Measurements from ENCODE around the gene MAP2K7. TPM values are rescaled to one million over a fixed set of nuclear protein-coding genes. Genes with fewer than 3 reads are reported as not detected.
A peak's percentile ranks its signal among the peaks of the same experiment; 100 is the strongest.

Gene MAP2K7
- polyA plus RNA-seq, 1 experiment: 5.6 TPM

GRCh38 chr19:7942981-7943443, 39.3 kb downstream of the MAP2K7 start:
- Histone ChIP-seq H3K27me3 (ENCODE audit: control insufficient read depth, insufficient read depth, low read length) (no peaks in the 10 kb centered on the region), H3K4me3 (ENCODE audit: low read depth, low read length) (peak overlapping the region; percentile 96), H3K27ac (ENCODE audit: low read depth, low read length) (peak overlapping the region; percentile 93), H3K9me3 (ENCODE audit: control insufficient read depth, insufficient read depth, low read length) (peaks cover 3% of the 10 kb centered on the region; the same call in 1 of the 2 replicates)
- ChIA-PET CTCF (interaction anchor here (0.6 to 3.9 kb wide), 23 partner anchors 8 to 841 kb away, joined by 3 to 57 read pairs (median 8); partner anchors contain the start of genes LRRC8E, MAP2K7 and SNAPC2), POLR2A (interaction anchor here (0.7 to 2.4 kb wide), 7 partner anchors 13 to 212 kb away, joined by 3 to 22 read pairs (median 6); partner anchors contain the start of genes ELAVL1 and MAP2K7)
- no peak for TF ChIP-seq CTCF (IDR thresholded peaks at IDR 0.05; ENCODE audit: low read depth, low read length)
- no peak for DNase-seq (ENCODE audit: low read depth, low spot score)

GRCh38 chr19:7943444-7944176, 39.9 kb downstream of the MAP2K7 start, which contains the start of gene TIMM44:
Gene TIMM44 (minus strand): TSS chr19:7943666. CDS start chr19:7943651, 15 bp downstream.
- Histone ChIP-seq H3K4me3 (ENCODE audit: low read depth, low read length) (peak within 1 kb of the TSS; percentile 96), H3K9me3 (ENCODE audit: control insufficient read depth, insufficient read depth, low read length) (peaks cover 3% of the 10 kb centered on the region; the same call in 1 of the 2 replicates), H3K27me3 (ENCODE audit: control insufficient read depth, insufficient read depth, low read length) (no peaks in the 10 kb centered on the region), H3K27ac (ENCODE audit: low read depth, low read length) (peak within 1 kb of the TSS; percentile 93)
- CTCF ChIA-PET: interaction anchor here (0.5 to 3.9 kb wide), 39 partner anchors 9 to 842 kb away, joined by 3 to 57 read pairs (median 6); partner anchors contain the start of genes LRRC8E, MAP2K7, SNAPC2 and ZNF414
- TF ChIP-seq CTCF (IDR thresholded peaks at IDR 0.05; ENCODE audit: low read depth, low read length): no peak
- POLR2A ChIA-PET: interaction anchor here (0.7 to 2.4 kb wide), 8 partner anchors 12 to 311 kb away, joined by 3 to 22 read pairs (median 6); partner anchors contain the start of genes ELAVL1 and MAP2K7
- peak; percentile 99 for DNase-seq (ENCODE audit: low read depth, low spot score)

- H3K9me3 ChIP-seq (ENCODE audit: control insufficient read depth, insufficient read depth, low read length): peaks cover 3% of the 10 kb centered on the region; the same call in 1 of the 2 replicates
- TF ChIP-seq CTCF (IDR thresholded peaks at IDR 0.05; ENCODE audit: low read depth, low read length): peak; percentile 84
- ChIA-PET CTCF (interaction anchor here (0.5 to 3.9 kb wide), 43 partner anchors 10 to 1286 kb away, joined by 3 to 57 read pairs (median 5); partner anchors contain the start of genes ELAVL1, LRRC8E, MAP2K7 and SNAPC2), POLR2A (interaction anchor here (0.7 to 2.4 kb wide), 7 partner anchors 15 to 311 kb away, joined by 3 to 22 read pairs (median 5); partner anchors contain the start of genes ELAVL1 and MAP2K7)
- peak; percentile 79 for DNase-seq (ENCODE audit: low read depth, low spot score)
- no peaks in the 10 kb centered on the region for H3K27me3 ChIP-seq (ENCODE audit: control insufficient read depth, insufficient read depth, low read length)
- peak overlapping the region; percentile 91 for H3K27ac ChIP-seq (ENCODE audit: low read depth, low read length)
- peak overlapping the region; percentile 71 for H3K4me3 ChIP-seq (ENCODE audit: low read depth, low read length)
These were observed 40.6 kb downstream of the MAP2K7 start for GRCh38 chr19:7944177-7944761.

- no peak for DNase-seq (ENCODE audit: low read depth, low spot score)
- Histone ChIP-seq H3K27ac (ENCODE audit: low read depth, low read length) (no peak overlapping the region), H3K4me3 (ENCODE audit: low read depth, low read length) (no peak overlapping the region), H3K27me3 (ENCODE audit: control insufficient read depth, insufficient read depth, low read length) (no peaks in the 10 kb centered on the region), H3K9me3 (ENCODE audit: control insufficient read depth, insufficient read depth, low read length) (peaks cover 3% of the 10 kb centered on the region; the same call in 1 of the 2 replicates)
- ChIA-PET CTCF (interaction anchor here (0.6 to 1.7 kb wide), 2 partner anchors 299 to 304 kb away, joined by 5 to 10 read pairs; no protein-coding TSS in a partner anchor), POLR2A (no interaction called here)
- TF ChIP-seq CTCF (IDR thresholded peaks at IDR 0.05; ENCODE audit: low read depth, low read length): no peak
These were observed 44.3 kb downstream of the MAP2K7 start for GRCh38 chr19:7947939-7948338.
